Progenitor cell of endocrine pancreas (in vitro differentiated cells): Measurements from ENCODE around the gene MRPL36. TPM values are rescaled to one million over a fixed set of nuclear protein-coding genes. Genes with fewer than 3 reads are reported as not detected.
"Not testable (repeated sequence)": the region's sequence is repeated elsewhere in the genome, so short reads cannot be mapped to it uniquely, and the experiment has no call there.

Experiments
- DNase-seq: peaks from one replicate; pipeline ENCODE4 v3.0.0; 2021; ENCODE audit warnings: low spot score; ENCODE audit not compliant: unreplicated experiment
- H3K27ac Mint-ChIP-seq: 2 replicates; pipeline ENCODE4 v1.8.0; 2021; ENCODE audit warnings: mild to moderate bottlenecking, moderate library complexity, mixed read lengths
- H3K27me3 Mint-ChIP-seq: 2 replicates; pipeline ENCODE4 v1.8.0; 2021; ENCODE audit warnings: mixed read lengths
- H3K36me3 Mint-ChIP-seq: 2 replicates; pipeline ENCODE4 v1.8.0; 2022; ENCODE audit warnings: mixed read lengths; ENCODE audit not compliant: insufficient read depth
- H3K4me1 Mint-ChIP-seq: 2 replicates; pipeline ENCODE4 v1.8.0; 2021; ENCODE audit warnings: low read depth, mixed read lengths
- H3K4me3 Mint-ChIP-seq: 2 replicates; pipeline ENCODE4 v1.8.0; 2021; ENCODE audit warnings: low read depth, mild to moderate bottlenecking, moderate library complexity, mixed read lengths
- H3K9me3 Mint-ChIP-seq: 2 replicates; pipeline ENCODE4 v1.8.0; 2021; ENCODE audit warnings: low read depth, mixed read lengths
- CTCF ChIP-seq: fragments of 200-600 bp; sonication (generic); IDR thresholded peaks from one replicate; pipeline ENCODE4 v1.5.0; 2021; ENCODE audit warnings: antibody characterized with exemption, mild to moderate bottlenecking; ENCODE audit not compliant: unreplicated experiment
- total RNA-seq: library from RNA; stranded (reverse); gene quantifications from 2 replicates; pipeline ENCODE4 v1.2.1, GENCODE V29; 2021

The MRPL36 gene
- total RNA-seq, 1 donor from 2014 or later = 40.5 TPM

GRCh38 chr5:1844708-1845436 is 45.2 kb upstream of the MRPL36 start:
- DNase-seq = no peak
- Mint-ChIP-seq H3K9me3 (no peaks in the 10 kb centered on the region), H3K27me3 (peaks cover 49% of the 10 kb centered on the region), H3K27ac (no peak overlapping the region), H3K4me1 (peaks cover 8% of the 10 kb centered on the region), H3K4me3 (no peak overlapping the region), H3K36me3 (no peaks in the 10 kb centered on the region)
- no peak for TF ChIP-seq CTCF

- not testable (repeated sequence) for H3K4me1 Mint-ChIP-seq, H3K9me3 Mint-ChIP-seq, DNase-seq, H3K4me3 Mint-ChIP-seq, H3K27ac Mint-ChIP-seq, H3K36me3 Mint-ChIP-seq
- H3K27me3 Mint-ChIP-seq = peaks cover 48% of the 10 kb centered on the region
Observed at GRCh38 chr5:1843761-1844160, 44.1 kb upstream of the MRPL36 start.

DNA sequence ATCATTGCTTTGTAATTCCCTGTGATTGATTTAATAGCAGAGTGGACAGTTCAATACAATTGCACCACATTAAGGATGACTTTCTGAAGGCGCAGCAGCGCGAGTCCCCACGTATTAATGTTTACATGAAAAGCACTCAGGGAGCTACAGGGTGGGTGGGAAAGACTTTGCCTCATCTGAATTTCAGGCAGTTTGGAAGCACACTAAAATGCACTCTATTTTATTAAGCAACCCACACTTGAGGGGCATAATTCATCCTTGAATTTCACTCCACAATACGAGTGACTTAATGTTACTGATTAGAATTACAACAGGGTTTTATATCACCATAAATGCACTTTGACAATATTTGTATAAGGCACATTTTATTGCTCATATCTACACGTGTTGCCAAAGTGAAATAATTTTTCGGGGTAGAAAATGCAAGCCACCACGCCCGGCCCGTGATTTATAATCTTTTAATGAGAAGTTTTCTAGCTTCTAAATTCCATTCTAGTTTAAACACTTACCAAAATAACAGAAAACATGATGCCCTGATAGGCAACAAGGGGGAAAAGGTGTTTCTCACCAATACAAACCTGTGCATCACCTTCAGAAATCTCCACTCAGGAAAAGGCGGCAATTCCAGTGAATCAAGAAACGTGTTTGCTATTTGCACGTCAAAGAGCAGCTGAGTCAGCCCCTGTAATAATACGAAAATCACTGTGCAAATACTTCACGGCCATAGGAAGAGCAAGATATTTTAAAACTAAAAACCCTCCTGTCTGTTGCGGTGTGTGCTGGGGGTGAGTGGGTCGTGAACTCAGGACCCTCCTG is 42.6 kb upstream of the MRPL36 start:
- peaks cover 8% of the 10 kb centered on the region for H3K4me1 Mint-ChIP-seq
- TF ChIP-seq CTCF = no peak
- peaks cover 38% of the 10 kb centered on the region for H3K27me3 Mint-ChIP-seq
- no peak for DNase-seq
- H3K27ac Mint-ChIP-seq = peak overlapping the region; percentile 51
- no peaks in the 10 kb centered on the region for H3K36me3 Mint-ChIP-seq
- H3K9me3 Mint-ChIP-seq = no peaks in the 10 kb centered on the region
- H3K4me3 Mint-ChIP-seq = no peak overlapping the region

GRCh38 chr5:1840741-1841521 is 41.3 kb upstream of the MRPL36 start:
- no peak overlapping the region for H3K27ac Mint-ChIP-seq
- peaks cover 8% of the 10 kb centered on the region for H3K4me1 Mint-ChIP-seq
- TF ChIP-seq CTCF = no peak
- no peaks in the 10 kb centered on the region for H3K36me3 Mint-ChIP-seq
- H3K4me3 Mint-ChIP-seq = no peak overlapping the region
- no peaks in the 10 kb centered on the region for H3K9me3 Mint-ChIP-seq
- DNase-seq = peak; percentile 39
- peaks cover 42% of the 10 kb centered on the region for H3K27me3 Mint-ChIP-seq

DNA sequence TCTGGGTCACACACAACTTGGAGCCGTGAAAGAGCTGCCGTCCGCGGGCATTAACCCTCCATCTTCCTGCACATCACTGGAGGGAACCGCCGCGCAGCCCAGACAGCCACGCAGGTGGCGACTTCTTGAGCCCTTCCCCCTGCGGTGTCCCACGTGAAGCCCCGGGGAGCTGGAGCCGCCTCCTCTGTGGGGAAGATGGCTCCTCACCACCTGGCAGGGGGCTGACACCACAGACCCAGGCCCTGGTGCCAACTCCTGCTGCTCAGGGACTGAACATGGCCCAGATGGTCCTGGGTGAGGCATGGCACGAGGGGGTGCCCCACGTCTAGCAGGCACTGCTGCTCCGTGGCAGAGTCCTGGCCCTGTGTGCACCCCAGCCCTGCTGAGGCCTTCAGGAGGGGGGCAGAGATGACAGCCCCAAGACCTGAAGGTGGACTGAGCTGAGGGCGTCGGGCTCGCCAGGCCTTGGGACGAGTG is 40.5 kb upstream of the MRPL36 start:
- Mint-ChIP-seq H3K27me3 (peaks cover 51% of the 10 kb centered on the region), H3K27ac (no peak overlapping the region), H3K4me3 (no peak overlapping the region), H3K4me1 (peaks cover 8% of the 10 kb centered on the region), H3K9me3 (no peaks in the 10 kb centered on the region), H3K36me3 (no peaks in the 10 kb centered on the region)
- TF ChIP-seq CTCF = no peak
- no peak for DNase-seq
